ENCODE results near the gene CDC37.
"Not testable (repeated sequence)": the region's sequence is repeated elsewhere in the genome, so short reads cannot be mapped to it uniquely, and the experiment has no call there.

GRCh38 chr19:10366950-10367512 is 36.3 kb downstream of the CDC37 start:
- TF ChIP-seq POLR2A (IDR thresholded peaks at IDR 0.05; ENCODE audit: low read depth, low read length); RAD21 (IDR thresholded peaks at IDR 0.05; ENCODE audit: low read length): not testable (repeated sequence)

Data from IMR-90 (cell line).